GM13977 (cell line): Measurements from ENCODE around the gene LIPE.

Source experiments
- DNase-seq: peaks from one replicate; pipeline ENCODE4 v3.0.0; 2012; ENCODE audit warnings: low spot score
- in situ Hi-C: fragments of 300-500 bp; cut with MboI; formaldehyde crosslinking; loops from one replicate; pipeline ENCODE4 v1.12.0; 2022; ENCODE audit warnings: low sequenced_read_pairs, low pct_unique_long_range_greater_than_20kb, mixed read lengths, inconsistent platforms; ENCODE audit not compliant: unreplicated experiment
- TF ChIP-seq, protein P1 (sequence below): IDR thresholded peaks from 2 replicates; pipeline ENCODE4 v1.5.1; 2012; ENCODE audit warnings: mild to moderate bottlenecking, control low read depth; ENCODE audit not compliant: insufficient read depth; ENCODE audit errors: extremely low read depth, missing control alignments

Gene LIPE

GRCh38 chr19:42445948-42446347, 18.8 kb upstream of the LIPE start:
- in situ Hi-C loops: no loop called here
- TF ChIP-seq, protein P1, sequence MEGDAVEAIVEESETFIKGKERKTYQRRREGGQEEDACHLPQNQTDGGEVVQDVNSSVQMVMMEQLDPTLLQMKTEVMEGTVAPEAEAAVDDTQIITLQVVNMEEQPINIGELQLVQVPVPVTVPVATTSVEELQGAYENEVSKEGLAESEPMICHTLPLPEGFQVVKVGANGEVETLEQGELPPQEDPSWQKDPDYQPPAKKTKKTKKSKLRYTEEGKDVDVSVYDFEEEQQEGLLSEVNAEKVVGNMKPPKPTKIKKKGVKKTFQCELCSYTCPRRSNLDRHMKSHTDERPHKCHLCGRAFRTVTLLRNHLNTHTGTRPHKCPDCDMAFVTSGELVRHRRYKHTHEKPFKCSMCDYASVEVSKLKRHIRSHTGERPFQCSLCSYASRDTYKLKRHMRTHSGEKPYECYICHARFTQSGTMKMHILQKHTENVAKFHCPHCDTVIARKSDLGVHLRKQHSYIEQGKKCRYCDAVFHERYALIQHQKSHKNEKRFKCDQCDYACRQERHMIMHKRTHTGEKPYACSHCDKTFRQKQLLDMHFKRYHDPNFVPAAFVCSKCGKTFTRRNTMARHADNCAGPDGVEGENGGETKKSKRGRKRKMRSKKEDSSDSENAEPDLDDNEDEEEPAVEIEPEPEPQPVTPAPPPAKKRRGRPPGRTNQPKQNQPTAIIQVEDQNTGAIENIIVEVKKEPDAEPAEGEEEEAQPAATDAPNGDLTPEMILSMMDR: no peak
- no peak for DNase-seq

DNA sequence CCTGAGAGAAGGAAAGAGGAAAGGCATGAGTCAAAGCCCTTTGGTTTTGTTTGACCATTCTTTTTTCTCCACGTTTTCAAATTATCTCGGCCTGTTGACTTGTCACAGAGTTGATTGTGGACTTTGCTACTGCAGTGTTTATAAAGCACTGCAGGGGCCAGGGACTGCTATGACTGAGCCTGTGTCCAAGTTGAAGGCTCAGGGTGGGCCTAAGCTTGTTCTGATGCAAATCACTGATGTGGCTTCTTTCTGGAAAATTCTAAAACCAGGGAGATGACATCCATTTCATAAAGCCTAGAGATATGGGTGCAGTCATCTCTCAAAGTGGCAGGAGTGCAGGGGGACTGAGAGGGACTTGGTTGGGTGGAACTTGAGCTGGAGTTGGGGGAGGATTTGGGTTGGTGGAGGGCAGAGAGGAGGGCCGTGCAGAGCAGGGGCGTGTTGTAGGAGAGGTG, 16.8 kb upstream of the LIPE start:
- TF ChIP-seq, protein P1: no peak

GRCh38 chr19:42442833-42443232, 15.6 kb upstream of the LIPE start, which contains the start of gene CXCL17:
Gene CXCL17 (minus strand): TSS chr19:42442946. CDS start chr19:42442832, 114 bp downstream.
- in situ Hi-C loops: no loop called here
- no peak for DNase-seq
- TF ChIP-seq, protein P1: no peak

More for the DNA sequence above, 16.8 kb upstream of the LIPE start:
- in situ Hi-C loops: no loop called here
- DNase-seq: no peak

GRCh38 chr19:42441049-42441445, 13.9 kb upstream of the LIPE start:
- in situ Hi-C loops: no loop called here
- DNase-seq: no peak
- TF ChIP-seq, protein P1: no peak

GRCh38 chr19:42440357-42441048, 13.3 kb upstream of the LIPE start:
- in situ Hi-C loops: no loop called here
- peak; percentile 66 for DNase-seq
- TF ChIP-seq, protein P1: peak; percentile 92

GRCh38 chr19:42436006-42436405, 8.8 kb upstream of the LIPE start:
- no peak for DNase-seq
- in situ Hi-C loops: no loop called here
- TF ChIP-seq, protein P1: no peak
